ENCODE data around the gene SYT7.

The SYT7 gene

DNA sequence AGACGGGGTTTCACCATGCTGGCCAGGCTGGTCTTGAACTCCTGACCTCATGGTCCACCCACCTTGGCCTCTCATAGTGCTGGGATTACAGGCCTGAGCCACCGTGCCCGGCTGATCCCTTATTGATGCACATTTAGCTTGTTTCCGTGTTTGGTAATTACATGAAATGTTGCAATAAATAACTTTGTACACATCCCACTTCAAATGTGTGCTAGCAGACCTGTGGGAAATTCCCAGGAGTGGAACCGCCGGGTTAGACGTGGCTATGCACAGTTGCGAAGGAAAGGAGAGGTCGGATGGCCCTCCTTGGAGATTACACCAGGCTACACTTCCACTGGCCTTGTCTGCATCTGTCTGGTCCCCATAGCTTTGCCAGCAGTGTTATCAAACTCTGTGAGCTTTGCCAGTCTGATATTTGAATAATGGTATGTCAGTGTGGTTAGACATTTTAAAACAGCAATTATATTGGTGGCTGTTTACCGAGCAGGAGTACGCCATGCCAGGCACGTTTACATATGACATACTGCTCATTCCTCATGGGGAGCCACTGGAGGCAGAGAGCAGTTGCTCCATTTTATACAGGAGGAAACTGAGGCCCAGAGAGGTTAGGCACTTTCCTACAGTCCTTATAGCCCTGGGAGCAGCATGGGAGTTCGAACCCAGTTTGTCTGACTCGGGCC, 27.2 kb upstream of the SYT7 start:
- DNase-seq = no peak

DNA sequence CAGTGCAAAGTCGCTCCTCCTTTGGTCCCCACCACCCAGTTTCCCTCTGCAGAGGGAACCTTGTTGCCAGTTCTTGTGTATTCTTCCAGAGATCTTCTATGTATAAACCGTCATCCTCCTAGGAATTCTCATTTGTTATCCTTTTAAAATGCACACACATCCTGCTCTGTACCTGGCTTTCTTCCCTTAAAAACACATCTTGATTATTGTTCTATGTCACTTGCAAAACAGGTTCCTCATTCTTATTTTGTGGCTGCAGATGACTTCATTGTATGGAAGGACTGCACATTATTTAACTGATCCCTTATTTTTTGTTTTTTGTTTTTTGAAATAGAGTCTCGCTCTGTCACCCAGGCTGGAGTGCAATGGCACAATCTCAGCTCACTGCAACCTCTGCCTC, 26.6 kb upstream of the SYT7 start:
- no peak for DNase-seq

DNA sequence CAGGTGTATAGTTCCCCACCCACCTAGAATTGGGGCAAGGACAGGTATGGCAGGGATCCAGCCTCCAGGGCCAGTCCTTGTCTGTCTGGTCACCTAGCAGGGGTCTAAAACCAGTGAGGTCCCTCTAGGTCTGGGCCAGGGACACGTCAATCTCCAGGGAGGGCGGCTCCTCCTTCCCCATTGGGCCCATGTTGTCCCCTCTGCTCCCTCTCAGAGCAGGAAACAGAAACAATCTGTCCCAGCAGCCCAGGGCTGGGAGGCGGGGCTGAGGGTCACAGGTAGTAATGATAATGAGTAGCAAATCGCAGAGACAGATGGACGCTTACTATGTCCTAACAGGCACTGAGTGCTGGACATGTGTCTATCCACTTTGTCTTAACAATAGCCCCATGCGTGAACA, 22.8 kb upstream of the SYT7 start:
- no peak for DNase-seq

DNA sequence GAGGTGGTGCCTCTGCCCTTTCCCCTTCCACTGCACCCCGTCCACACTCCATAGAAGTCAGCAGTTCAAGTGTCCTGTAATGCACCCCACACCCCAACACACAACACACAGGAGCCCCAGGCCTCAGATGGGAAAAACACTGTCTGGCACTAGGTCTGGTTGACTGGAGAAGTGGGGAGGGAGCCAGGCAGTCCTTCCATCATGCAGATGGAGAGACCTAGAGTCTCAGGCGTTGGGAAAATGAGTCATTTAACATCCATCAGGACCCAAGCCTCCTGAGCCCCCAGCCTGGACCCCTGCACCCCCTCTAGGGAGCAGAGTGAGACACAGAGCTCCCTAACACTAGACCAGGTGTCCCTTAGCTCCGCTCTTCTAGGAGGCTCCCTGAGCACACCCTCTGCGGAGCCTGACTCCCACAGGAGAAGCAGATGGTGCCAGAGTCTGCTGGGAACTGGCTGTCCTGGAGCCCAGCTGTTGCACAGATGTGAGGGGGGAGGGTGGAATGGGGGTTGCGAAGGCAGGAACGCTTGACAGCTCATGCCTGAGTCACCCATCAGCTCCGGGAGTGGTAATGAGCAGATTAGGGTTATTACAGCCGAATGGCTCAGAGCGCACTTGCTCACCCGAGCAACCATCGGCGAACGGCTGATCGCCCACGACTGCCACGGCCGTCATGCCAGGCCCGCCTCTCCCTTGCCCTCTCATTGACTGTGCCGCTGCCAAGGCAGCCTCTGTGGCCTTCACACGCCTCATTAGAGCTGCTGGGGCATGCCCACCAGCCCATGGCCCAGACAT, 22.1 kb upstream of the SYT7 start:
- peak; percentile 68 for DNase-seq

DNA sequence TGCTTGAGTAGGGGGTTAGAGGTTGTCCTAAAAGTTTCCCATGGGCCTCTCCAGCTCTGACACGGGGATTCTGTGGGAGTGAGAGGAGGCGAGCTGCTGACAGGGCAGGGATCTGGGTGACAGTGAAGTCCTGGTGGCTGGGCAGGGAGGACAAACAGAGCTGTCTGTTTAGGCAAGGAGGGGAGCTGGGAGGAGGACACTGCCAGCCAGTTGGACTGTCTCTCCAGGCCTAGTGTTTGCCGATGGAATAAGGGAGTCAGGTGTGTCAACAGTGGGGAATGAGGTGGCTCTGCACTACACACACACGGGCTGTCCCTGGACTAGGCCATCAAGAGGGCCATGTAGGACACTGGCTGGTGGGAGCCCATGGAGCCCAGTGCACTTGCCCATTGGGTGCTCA, 20.6 kb upstream of the SYT7 start:
- no peak for DNase-seq

DNA sequence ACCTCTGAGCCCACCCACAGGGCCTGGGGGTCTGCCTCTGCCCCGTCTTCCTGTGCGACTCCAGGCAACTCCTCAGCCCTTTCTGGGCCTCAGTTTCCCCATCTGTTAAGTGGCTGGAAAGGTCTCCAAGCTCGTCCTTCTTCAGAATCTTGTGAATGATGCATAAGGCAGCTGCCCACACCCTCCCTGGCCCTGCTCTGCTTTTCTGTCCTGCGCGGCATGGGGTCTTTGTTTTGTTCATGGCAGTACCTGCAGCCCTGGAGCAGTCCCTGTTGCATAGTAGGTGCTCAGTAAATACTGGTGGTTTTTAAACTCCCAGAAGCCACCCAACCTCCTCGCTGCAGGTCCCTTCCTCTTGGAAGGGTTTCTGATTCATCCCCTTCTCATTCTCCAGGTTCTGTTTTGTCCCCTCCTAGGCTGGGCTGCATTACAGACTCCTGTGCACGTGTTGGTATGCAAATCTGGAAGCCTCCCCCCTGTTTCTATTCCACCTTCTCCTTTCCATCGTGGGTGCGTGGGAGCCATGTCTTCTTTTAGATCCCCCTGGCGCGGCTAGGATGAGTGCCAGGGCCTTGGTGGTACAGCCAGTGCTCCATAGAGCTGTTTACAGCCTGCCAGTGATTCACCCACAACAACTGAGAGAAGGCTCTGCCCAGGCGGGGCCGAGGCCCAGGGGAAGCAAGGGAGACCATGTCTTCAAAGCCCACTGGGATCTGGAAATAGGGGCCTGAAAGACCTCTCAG, 19.3 kb upstream of the SYT7 start:
- DNase-seq = no peak

DNA sequence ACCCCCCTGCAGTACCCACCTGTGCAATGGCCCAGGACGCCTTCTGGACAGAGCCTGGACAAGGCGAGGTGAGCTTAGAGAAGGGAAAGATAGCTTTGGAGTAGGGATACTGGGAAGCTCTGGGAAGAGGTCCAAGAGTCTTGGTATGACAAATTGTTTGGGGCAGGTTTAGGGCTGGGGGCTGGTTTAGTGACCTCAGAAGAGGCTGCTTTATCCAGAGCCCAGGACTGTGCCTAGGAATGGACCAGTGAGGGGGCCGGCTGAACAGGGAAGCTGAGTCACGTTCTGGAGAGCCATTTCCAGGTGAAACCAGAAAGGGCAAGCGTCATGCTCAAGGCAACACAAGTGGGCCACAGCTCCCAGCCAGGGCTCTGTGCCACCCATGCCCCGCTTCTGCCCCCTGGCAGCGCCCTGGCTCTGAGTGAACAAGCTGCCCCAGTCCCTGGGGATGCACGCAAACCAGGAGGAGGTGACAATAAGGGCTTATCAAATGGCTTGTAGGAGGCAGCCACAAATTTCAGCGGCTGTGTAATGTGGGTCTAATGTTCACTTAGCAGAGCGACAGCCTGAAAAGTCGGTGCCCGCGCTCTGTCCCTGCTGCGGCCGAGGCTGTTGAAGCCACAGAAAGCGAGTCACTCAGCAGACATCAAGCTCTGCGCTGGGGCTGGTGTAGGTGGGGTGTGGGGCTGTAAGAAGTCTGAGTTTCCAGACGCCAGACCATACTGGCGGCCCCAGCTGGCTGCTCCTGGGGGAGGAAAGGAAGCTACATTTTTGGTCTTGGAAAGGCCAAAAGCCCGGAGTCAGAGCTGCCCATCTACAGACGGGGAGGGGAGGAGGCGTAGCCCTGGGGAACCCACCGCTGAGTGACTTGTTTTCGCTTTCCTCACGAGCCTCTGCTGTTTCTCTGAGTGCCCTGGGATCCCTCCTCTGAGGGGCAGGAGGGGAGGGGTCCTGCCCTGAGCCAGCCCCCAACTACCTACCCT, 18.3 kb upstream of the SYT7 start:
- DNase-seq = no peak

DNA sequence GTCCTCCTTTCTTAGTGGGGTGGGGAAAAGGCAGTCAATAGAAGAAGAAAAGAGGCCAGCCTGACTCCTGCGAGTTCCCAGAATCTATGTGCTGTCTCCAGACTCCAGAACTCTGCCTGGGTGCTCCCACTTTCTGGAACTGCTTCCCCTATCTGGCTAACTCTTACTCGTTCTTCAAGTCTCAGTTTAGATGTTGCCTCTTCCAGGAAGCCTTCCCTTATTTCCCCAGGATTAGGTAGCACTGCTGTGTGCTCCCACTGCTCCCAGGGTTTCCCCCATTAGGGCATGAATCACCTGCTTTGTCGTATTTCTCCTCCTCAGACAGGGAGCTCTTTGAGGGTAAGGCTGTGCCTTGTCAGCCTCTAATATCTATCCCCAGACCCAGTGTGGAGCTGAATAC, 17.5 kb upstream of the SYT7 start:
- DNase-seq = no peak

DNA sequence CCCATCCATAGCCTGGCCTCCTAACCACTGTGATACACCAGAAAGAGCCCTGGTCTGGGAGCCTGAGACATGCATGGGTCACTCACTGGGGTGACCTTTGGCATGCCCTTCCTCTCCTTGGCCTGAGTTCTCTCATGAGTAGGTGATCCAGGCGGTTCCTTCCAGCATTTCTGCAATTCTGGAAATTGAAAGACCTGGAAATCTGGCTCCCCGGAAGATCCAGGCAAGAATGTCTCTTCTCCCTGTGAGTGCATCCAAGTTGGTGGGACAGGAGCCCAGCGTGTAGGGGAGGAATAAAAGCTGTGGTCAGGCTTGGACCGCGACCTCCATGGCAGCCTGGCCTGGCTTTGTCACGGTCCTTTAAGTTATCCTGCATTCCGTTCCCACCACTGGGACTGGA, 16.1 kb upstream of the SYT7 start:
- no peak for DNase-seq

DNA sequence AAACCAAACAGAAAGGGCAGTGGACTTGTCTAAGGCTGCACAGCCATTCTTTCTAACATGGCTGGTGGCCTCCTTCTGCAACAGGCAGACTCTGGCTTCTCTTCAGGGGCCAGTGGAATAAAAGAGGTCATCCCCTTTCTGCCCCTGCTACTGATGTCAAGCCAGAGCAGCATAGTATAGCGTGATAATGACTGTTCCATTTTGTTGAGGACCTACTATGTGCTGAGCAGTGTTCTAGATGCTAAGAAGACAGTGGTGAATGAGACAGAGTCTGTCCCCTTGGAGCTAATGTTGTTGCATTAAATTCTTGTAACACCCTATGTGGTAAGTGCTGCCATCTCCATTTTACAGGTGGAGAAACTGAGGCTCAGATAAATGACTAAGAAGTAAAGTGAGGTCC, 15.7 kb upstream of the SYT7 start:
- no peak for DNase-seq

DNA sequence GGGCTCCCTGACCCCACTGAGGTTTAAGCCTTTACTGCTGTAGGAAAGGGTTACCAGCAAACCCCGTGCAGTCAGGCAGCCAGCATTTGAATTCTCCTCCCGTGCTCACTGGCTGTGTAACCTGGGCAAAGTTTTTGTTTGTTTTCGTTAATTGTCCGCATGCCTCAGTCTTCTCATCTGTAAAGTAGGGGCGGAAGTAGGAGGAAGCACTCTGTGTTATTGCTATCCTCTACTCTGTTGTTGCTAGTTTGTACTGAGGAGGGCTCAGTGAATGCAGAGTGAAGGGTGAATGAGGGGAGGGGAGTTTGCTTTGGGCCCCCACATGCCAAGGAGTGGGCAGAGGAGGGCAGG, 14.0 kb upstream of the SYT7 start:
- DNase-seq = no peak

DNA sequence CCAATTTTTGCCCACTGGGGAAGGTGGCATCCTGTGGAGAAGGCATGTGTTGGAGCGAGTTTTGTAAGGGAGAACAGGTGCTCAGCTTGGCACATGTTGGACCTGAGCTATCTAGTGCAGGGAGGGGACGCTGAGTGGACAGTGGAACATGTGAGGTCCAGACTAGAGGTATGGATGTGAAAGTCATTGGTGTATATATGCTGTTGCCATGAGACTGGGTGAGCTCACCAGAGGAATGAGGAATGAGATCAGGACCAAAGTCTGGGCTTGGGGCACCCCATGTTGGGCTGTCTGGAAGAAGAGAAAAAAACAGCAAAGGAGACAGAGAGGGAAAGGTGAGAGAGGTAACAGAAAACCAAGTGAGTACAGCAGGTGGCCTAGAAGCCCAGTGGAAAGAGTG, 12.3 kb upstream of the SYT7 start:
- DNase-seq = no peak

DNA sequence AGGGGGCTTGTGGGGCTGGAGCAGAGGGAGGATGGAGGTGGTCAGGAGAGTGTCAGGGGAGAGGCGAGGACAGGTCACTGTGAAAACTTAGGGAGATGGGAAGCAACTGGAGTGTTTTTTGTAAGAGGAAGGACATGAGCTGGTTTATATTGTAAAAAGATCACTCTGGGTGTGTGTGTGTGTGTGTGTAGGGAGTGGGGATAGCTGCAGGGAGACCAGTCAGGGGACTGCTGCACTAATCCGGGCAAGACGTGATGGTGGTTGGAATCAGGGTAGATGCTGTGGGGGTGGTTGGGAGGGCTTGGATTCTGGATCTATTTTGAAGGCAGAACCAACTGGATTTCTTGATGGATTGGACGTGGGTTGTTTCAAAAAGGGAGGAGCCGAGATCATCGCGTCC, 11.3 kb upstream of the SYT7 start:
- no peak for DNase-seq

DNA sequence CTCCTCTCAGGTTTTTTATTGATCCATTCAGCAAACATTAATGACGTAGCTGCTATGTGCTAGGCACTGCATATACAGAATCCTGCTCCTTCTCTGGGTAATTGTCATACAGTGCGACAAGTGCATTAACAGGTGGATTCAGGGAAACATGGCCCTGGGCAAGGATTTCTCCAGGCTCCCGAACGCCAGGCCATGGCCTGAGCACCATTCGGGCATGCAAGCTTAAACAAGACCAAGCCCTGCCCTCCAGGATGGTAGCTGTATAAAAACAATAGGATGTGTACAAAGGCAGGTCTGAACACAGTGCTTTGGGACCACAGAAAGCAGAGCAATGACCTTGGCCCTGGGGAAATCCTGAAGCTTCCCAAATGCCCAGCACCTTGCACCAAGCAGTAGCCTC, 9.1 kb upstream of the SYT7 start:
- no peak for DNase-seq

DNA sequence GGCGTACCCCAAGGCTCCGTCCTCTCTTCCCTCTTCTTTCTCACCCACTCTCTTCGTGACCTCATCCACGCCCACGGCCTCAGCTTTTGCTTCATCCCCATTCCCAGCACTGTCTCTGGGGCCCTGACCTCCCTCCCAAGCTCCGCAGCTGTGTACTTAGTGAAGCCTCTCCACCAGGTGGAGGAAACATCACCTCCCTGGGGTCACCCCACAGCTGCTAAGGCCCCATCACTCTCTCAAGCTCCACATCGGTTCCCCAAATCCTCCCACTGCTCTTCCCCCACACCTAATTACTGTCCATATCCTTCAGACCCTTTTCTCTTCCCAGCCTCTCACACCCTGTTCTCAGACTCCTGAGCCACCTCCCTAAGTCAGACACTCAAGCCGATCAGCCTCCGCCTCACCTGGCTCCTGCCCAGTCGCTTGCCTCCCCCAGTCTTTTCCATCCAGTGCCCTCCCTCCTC, 7.9 kb upstream of the SYT7 start:
- peak; percentile 87 for DNase-seq

DNA sequence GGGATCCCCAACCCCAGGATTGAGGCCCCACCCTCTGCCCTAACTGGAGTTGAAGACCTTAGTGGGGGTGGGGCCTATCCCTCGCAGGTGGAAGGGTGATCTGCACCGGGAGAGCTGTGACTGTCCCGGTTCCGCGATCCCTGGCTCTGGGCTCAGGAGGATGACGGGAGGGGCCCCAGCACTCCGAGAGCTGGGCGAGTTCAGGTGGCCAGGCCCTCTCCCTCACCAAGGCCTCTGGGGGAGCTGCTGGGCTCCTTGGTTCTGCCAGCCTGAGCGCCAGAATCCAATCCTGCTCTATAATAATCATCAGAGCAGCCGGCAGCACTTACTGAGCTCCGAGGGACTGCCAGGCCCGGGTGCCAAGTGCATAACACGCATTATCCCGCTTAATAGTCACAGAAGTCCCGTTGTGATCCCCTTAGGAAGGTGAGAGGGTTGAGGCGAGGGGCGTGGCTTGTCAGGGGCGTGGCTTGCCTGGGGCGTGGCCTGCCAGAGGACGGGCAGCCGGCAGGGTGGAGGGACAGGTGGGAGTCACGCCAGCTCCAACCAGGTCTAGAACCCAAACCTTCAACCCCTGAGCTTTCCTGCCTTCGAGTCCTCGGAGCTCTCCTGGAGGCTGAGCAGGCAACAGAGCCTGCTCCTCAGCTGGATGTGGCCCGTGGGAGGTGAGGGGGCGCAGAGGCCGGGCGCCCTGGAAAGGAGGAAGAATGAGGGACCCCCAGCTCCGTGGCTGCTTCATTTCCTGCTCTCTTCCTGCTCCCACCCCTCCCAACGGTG, 7.3 kb upstream of the SYT7 start:
- DNase-seq = peak; percentile 59

DNA sequence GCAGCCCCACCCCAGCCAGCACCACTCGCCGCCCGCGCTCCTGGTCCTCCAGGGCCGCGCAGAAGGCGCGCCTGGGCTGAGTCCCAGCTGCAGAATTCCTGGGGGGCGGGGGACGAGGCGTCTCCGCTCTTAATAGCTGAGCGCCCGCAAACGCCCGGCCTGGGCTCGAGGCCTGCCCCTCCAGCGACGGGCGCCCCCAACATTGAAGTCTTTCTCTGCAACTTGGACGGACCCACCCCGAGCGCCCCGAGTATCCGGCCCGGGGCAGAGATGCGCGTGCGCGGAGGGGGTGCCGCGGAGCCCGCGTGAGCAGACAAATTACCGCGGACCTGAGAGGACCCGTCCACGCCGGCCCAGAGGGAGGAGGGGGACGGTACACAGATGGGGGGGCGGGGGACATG, 6.7 kb upstream of the SYT7 start:
- peak; percentile 70 for DNase-seq

DNA sequence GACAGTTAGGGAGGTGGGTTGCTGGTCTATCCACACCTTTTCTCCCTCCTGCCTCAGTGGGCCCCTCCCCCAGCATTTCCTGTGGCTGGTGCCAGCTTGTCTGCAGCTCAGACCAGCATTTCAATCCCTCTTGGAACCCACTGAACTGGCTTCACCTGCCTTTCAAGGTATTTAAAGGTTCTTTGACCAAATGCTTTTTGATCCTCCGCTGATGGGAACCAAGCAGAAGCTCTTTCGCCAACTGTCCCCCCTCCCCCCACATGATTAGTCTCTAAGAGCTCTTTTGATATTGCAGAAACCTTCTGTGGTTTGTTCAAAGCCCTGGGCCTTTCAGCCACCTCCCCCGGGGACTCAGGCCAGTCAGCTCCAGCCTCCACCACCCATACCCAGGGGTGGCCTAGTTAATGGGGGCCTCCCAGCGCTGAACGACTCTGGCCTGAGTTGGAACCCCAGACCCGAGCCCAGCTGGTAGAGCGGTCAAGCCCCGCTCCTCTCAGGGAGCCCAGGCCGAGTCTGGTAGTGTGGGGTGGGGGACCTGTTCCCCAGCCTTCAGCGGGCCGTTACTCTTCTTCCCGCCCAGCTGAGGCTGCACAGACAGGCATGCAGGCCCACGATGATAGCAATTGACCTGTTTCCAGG, 6.0 kb upstream of the SYT7 start:
- no peak for DNase-seq

DNA sequence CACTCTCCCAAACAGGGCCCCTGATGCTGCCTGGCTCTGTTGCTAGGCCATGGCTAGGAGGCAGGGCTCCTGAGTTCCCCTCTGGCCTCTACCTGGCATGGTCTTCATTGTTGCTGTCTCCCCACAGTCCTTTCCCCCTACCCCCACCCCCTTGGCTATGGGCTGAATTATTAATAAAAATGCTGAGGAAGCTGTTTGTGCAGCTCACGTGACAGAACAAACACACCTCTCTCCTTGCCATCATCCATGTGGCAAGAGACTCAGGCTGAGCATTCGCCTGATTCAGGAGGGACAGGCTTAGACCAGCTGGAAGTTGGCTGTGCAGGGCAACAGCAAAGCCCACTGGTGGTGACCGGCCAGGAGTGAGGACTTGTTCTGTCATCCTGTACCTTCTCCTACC, 4.2 kb upstream of the SYT7 start:
- no peak for DNase-seq

DNA sequence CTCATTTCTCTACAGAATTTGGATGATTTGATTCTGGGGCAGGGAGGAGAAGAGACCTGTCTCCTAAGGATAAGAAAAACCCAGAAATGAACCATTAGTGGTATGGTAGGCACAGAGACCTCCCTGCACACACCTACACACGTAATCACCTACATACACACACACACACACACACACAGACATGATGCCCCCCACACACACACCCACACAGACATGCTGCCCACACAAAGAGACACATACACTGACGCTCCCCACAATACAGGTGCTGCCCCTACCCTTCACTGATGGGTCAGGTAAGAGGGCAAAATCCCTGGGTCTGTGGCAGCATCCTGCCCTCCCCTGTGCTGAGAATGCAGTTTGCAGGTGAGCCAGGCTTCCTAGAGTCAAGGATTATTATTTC, 1.1 kb upstream of the SYT7 start:
- DNase-seq = no peak

DNA sequence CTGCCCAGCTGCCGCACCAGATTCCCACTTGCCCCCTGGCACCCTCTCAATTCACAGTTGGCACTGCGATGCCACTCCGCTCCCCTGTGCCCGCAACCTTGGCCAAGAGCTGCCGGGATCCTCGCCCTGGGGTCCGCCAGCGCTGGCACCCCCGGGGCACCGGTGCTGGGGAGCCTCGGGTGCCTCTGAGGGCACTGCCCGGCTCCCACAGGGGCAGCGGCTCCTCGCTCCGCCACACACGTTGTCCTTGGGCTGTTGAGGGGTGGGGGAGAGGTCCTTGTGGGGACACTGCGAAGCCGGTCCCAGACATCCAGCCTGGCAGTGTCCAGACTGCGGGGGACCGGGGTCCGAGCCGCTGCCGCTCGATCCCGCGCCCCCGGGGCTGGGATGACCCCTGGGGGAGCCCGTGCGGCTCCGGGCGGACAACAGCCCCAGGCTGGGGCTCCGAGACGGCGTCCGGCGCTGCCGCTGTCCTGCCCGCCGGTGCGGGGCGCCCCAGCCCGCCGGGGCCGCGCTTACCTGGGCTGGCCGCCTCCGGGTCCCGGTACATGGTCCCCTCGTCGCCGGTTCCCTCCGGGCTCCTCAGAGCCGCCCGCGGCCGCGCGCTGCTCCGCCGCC, 496 bp downstream of the SYT7 start:
- no peak for DNase-seq
